Liver (tissue), 3 donors: ENCODE results near the gene BRSK2.

Experiments
- CTCF ChIP-seq: fragments of 150-350 bp; IDR thresholded peaks from 2 replicates; pipeline ENCODE4 v1.5.1; 2017; ENCODE audit warnings: improper control_type of control experiment, low read depth, low read length; ENCODE audit not compliant: missing input control
- FOXA1 ChIP-seq: IDR thresholded peaks from 2 replicates; pipeline ENCODE4 v1.6.1; 2016; ENCODE audit warnings: antibody characterized with exemption
- GABPA ChIP-seq, 2 donors: IDR thresholded peaks in 1 of 2; conservative IDR thresholded peaks in 1 of 2; 2 replicates each; pipeline ENCODE4 v1.6.1; 2016; ENCODE audit warnings: antibody characterized with exemption in 2 of 2, mild to moderate bottlenecking in 1 of 2, moderate library complexity in 1 of 2
- HNF4G ChIP-seq: IDR thresholded peaks from 2 replicates; pipeline ENCODE4 v1.6.1; 2016; ENCODE audit warnings: antibody characterized with exemption
- JUND ChIP-seq, 2 donors: IDR thresholded peaks; 2 replicates each; pipeline ENCODE4 v1.6.1; 2016; ENCODE audit warnings: antibody characterized with exemption in 2 of 2
- MAX ChIP-seq: IDR thresholded peaks from 2 replicates; pipeline ENCODE4 v1.6.1; 2016; ENCODE audit warnings: antibody characterized with exemption
- RAD21 ChIP-seq, 2 donors: IDR thresholded peaks; 2 replicates each; pipeline ENCODE4 v1.6.1; 2016; ENCODE audit warnings: antibody characterized with exemption in 2 of 2, mild to moderate bottlenecking in 2 of 2
- REST ChIP-seq: IDR thresholded peaks from 2 replicates; pipeline ENCODE4 v1.6.1; 2016; ENCODE audit warnings: antibody characterized with exemption, mild to moderate bottlenecking
- YY1 ChIP-seq: IDR thresholded peaks from 2 replicates; pipeline ENCODE4 v1.6.1; 2016; ENCODE audit warnings: antibody characterized with exemption, mild to moderate bottlenecking
- ZBTB33 ChIP-seq: IDR thresholded peaks from 2 replicates; pipeline ENCODE4 v1.6.1; 2016; ENCODE audit warnings: antibody characterized with exemption
- donor health status: healthy.
- donor health status: healthy.

- TF ChIP-seq CTCF (no peak), ZBTB33 (no peak), REST (no peak), RAD21 (IDR thresholded peaks at IDR 0.05) (no peak), GABPA (IDR thresholded peaks at IDR 0.05 in 1 of 2, conservative IDR thresholded peaks at IDR 0.05 in 1 of 2) (no peak), FOXA1 (no peak), MAX (no peak), YY1 (no peak), JUND (IDR thresholded peaks at IDR 0.05) (no peak), HNF4G (no peak)
Observed at GRCh38 chr11:1476940-1477736, 87.4 kb downstream of the BRSK2 start.
